ENCODE results near the gene SMIM45.

The SMIM45 gene

DNA sequence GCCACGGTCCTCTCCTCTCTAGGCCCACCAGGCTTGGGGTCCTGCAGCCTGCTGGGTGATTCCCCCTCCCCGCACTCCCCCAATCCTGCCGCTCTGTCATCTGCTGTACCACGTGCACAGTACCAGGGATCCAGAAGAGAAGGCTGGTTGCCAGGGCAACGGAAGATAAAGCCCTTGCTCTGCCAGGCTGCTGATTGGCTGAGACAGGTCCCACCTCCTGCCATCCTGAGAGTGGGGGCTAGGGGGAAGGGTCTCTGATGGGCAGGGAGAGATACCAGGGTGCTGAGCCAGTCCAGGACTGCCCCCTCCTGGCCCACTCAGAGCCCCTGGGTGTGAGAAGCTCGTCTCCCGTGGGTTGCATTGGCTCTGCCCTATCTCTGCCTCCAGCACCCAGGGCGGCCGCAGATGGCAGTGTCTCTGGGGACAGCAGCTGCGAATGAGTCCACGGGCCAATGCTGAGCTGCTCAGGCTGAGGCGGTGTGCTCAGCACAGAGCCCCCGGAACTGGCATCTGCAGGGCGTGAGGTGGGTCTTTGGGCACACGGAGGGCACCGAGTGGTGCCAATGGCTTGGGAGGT, at the start of gene SMIM45:
TSS of gene SMIM45 (plus strand) at position 253 of the 577 bp plus-strand sequence.
- no peak for DNase-seq

DNA sequence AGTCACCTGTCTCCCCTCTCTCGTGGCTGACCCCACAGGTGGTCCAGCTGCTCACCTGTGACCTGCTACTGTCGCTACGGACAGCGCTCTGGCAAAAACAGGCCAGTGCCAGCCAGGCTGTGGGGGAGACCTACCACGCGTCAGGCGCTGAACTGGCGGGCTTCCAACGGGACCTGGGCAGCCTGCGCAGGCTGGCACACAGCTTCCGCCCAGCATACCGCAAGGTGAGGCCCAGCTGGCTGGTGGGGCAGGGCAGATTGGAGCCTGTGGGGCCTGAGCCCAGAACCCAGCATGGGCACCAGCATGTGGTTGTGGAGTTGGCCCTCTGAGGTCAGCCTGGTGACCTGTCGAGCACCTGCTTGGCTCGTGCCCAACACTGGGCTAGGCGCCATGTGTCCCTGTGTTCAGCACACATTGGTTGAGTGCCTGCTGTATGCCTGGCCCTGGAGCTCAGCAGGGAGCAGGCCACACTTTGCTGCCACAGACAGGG, 49.0 kb upstream of the SMIM45 start:
- no peak for DNase-seq

- no peak for DNase-seq
These were observed 47.2 kb upstream of the SMIM45 start for GRCh38 chr22:41904450-41905410.

- no peak for DNase-seq
These were observed 46.3 kb upstream of the SMIM45 start for GRCh38 chr22:41905411-41906202.

DNA sequence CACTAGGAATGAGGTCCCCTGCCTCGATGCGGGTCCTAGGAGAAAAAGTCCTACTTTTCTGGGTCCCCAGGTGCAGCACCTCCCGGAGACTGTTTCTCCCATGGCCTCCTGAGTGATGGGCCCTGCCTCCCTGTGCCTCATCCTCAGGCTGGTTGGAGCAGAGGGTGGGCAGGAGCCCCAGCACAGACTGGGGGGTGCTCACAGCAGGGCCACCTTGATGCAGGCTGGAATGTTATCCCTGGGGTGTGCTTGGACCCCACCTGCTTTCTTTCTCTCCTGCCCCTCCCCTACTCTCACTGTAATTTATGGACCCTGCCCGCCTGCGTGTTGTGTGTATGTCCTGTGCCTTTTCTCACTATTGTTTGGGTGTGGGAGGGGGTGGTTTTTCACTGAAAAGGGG, 45.1 kb upstream of the SMIM45 start:
- DNase-seq: no peak

GRCh38 chr22:41907436-41908401, 44.2 kb upstream of the SMIM45 start:
- no peak for DNase-seq

DNA sequence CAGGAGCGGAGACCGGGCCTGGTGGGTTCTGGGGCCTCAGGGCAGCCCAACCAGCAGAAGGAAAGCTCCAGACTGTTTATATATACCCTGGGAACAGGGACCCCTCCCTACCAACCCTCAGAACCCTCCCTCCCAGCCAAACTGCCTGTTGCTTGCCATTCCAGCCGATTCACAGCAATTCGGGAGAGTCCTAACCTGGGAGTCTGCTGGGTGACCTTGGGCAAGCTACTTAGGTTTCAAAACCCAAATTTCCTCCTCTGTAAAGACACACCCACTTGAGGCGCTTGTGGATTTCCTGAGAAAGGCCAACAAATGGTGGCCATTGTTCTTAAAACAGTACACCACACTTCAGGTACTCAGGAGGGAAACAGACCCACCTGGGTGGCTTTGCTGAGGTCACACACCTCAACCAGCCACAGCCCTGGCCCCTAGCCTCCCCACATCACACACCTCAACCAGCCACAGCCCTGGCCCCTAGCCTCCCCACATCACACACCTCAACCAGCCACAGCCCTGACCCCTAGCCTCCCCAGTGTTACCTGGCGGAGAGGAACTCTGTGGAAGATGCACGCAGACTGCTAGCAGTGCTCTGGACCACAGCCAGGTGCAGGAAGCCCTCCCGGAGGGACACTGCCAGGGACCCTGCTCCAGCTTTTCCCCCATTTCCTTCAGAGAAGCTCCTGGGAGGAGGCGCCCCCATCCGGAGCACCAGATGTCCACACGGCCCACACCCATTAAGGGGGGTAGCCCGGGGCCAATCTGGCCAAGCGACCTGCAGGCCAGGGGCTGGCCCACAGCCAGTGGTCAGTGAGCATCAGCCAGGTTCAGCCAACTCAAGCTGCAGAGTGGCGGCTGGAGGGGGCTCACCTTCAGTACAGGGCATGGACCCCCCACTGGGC, 43.3 kb upstream of the SMIM45 start:
- no peak for DNase-seq

GRCh38 chr22:41909310-41910049, 42.5 kb upstream of the SMIM45 start:
- no peak for DNase-seq

DNA sequence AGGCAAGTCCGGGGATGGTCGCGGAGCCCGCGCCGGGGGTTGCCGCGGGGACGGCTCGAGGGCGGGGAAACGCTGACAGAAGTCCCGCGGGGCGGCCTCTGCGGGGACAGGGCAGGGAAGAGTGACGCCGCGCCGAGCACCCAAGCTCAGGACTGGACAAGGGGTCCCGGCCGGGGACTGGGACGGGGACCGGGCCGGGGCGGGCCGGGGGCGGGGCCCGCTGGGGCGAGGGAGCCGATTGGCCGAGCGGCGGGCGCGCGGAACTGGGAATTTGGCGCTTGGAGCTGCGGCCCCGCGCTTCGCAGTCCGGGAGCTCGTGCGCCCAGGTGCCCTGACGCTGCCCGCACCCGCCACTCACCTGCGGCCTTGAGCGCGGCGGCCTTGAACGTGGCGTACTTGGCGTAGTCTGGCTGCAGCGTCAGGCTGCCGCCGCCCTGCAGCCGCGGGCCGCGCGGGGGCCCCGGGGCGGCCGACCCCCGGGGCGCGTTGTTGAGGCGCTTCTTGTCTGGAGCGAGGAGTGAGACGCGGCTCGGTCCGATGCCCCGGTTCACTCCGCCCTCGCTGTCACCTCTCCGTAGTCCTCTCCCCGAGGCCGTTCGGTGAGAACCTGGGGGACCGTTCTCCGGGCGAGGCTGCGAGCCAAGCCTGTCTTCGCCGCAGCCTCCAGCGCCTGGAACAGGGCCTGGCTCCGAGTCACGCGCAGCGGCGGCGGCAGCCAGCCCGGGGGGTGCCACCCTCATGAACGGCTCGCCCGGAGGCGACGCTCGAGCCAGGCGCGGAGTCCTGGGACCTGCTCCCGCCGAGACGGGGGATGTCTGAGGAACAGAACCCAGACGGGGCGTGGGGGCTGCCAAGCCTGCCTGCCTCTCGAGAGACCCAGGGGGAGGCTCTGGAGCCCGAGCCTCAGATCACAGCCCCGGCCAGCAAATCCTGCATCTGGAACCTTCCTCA, 41.6 kb upstream of the SMIM45 start:
- DNase-seq: peak; percentile 26

DNA sequence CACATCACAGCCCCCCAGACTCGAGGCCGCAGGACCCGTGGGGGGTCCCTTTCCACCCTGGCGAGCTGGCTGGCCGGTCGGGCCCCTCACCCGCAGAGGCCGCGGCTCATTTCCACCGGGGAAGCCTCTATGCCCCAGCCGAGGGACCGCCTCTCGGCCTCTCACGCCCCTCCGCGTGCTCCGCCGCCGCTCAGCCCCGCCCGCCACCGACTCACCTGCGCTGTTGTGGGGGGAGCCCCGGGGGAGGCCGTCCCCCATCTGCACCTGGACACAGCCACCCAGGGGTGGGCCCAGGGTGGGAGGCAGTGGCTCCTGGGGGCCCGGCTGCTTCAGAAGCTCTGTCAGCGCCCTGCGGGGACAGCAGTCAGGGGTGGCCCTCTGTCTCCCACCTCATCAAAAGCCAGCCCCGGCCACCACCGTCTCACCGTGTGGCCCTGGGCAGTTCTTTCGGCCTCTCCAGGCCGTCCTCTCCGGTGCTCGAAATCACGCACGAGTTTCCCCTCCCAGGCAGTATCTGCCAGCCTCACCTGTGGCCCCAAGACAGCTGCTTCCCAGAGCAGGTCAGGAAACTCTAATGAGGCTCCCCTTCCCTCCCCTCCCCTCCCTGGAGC, 40.8 kb upstream of the SMIM45 start:
- no peak for DNase-seq

- no peak for DNase-seq
These were observed 39.5 kb upstream of the SMIM45 start for GRCh38 chr22:41912338-41913039.

DNA sequence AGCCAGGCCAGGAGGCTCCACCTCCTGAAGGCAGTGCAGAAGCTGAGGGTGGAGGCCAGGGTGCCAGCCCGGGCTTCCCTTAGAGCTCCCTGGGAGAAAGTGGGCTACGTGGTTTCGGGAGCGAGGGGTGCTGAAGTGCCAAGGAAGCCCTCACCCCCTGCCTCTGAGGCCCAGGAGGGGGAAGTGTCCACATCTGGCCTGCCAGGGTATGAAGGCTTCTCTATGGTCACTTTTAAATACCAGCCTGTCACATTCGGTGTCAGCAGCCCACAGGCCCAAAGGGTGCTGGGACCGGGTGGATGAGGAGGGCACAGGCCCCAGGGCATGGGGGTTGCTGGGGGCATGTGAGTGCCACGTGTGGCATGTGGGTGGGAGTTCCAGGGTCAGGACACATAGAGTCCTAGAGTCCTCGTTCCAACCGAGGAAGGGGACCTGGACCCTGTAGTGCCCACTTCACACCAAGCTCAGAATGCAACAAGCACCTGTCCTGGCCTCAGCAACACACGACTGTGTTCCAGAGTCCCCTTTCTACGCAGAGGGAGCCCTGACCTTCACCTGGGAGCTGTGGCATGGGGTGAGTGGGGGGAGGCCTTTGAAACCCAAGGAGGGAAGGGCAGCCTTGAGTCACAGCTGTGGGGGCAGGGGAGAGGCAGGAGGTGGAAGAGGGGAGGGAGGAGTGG, 38.8 kb upstream of the SMIM45 start:
- DNase-seq: no peak

- no peak for DNase-seq
These were observed 38.0 kb upstream of the SMIM45 start for GRCh38 chr22:41913842-41914534.

DNA sequence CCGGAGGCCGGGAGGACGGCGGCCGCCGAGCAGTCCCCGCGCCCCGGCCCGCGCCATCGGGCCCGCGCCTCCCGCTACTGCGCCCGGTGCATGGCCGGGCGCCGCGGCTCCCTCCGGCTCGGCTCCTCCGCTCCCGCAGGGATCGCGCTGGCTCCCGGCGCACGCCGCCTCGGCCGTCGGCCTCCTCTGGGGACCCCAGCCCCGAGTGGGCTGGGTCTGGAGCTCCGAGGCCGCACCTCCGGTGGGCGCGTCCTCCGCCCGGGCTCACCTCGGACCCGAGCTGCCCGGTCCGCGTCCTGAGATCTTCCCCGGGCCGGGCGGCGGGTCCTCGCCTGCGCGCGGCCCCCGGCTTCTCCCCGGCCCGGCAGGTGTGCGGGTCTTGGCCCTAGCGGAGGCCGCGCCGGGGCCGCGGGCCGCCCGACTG, 37.3 kb upstream of the SMIM45 start:
- DNase-seq: no peak

- peak; percentile 50 for DNase-seq
These were observed 36.7 kb upstream of the SMIM45 start, which contains the start of gene SHISA8 for GRCh38 chr22:41915035-41915785. Gene SHISA8, minus strand, starts transcription at chr22:41915074. Its CDS starts 407 bp downstream, at chr22:41914667.
